GM12872 (cell line): ENCODE data around the gene MGAT5.

ENCODE experiments used
- CTCF ChIP-seq: IDR thresholded peaks from 3 replicates; pipeline ENCODE4 v1.5.1; 2011; ENCODE audit warnings: low read depth, mild to moderate bottlenecking, low read length, moderate library complexity; ENCODE audit not compliant: insufficient read depth

MGAT5 gene

GRCh38 chr2:134500211-134500935 is 246.5 kb downstream of the MGAT5 start:
- TF ChIP-seq CTCF = no peak

- no peak for TF ChIP-seq CTCF
Observed at GRCh38 chr2:134501476-134502091, 247.7 kb downstream of the MGAT5 start.

DNA sequence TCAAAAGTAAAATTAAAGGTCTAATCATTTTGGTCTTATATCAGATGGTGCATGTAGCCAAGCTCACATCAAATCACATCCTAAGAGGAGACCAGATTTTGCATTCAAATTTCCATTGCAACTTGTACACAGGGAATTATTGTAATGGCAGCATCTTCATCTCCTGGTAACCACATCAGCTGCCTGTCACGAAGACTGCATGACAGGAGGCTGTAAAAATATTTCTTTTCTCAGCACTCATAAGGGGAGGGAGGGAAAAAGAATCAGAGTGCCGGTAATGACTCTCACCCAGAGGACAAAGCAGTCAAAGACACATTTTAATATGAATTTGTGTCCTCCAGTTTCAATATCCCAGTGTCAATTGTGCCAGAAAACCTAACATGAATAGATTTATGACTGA is 248.2 kb downstream of the MGAT5 start:
- no peak for TF ChIP-seq CTCF
